ENCODE results near the gene POLR2E.

POLR2E gene

GRCh38 chr19:1111641-1112267 lies 16.6 kb upstream of the POLR2E start:
- DNase-seq (ENCODE audit: low read depth in 2 of 2), result no peak

- DNase-seq (ENCODE audit: low read depth in 2 of 2), result no peak
Measured at GRCh38 chr19:1110809-1111640, 15.8 kb upstream of the POLR2E start.

DNA sequence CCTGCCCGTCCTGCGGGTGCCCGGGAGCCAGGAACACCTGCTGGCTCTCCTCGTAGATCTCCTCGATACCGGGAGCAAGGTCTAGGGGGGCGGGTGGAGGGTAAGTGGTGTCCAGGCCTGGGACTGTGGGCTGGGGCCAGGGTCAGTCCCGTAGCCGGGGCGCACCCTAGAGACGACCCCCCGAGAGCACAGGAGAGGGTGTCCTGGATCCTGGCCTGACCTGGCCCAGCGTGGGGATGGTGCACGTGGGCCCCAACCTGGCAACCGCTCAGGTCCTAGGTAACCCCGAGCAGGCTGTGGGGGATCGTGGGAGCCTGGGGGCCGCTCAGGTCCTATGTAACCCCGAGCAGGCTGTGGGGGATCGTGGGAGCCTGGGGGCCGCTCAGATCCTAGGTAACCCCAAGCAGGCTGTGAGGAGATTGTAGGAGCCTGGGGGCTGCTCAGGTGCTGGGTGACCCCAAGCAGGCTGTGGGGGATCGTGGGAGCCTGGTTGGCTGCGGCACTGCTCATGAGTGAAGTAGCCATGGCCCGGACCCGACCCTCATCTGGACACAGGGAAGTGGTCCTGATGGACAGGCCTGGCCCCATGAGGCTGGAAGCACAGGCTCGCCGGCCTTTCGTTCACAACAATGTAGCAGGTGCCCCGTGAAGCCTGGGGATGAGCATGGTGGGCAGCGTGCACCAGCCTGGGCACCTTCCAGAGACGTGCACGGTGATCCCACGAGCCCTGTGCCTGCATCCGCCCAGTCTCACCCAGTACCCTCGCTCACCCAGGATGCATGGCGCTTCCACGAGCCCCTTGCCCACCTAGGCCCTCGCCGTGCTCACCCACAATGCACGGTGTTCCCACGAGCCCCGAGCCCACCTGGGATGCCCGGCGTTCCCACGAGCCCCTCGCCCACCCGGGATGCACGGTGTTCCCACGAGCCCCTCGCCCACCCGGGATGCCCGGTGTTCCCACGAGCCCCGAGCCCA lies 14.8 kb upstream of the POLR2E start:
- no peak for DNase-seq (ENCODE audit: low read depth in 2 of 2)

DNA sequence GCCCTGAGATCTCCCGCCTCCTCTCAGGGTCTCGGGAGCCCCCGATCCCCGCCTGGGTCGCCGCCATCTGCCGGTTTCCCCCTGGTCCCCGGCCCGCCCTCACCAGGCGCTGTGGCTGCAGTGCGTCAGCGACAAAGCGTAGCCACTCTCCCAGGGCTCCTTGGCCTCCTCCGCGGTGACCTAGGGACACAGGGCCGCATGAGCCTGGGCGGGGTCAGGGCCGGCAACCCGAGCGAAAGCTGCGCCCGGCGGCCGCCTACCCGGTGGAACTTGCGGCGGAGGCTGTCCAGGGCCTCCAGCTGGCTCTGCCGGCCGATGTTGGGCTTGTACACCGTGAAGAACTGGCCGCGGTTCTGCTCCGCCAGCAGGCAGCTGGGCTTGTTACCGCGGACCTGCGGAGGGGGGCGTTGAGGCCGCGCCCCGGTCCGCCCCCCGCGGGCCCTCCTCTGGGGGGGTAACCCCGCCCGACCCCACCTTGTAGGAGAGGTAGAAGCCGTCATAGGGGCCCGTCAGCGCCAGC lies 13.9 kb upstream of the POLR2E start:
- DNase-seq (ENCODE audit: low read depth in 2 of 2), result no peak

DNA sequence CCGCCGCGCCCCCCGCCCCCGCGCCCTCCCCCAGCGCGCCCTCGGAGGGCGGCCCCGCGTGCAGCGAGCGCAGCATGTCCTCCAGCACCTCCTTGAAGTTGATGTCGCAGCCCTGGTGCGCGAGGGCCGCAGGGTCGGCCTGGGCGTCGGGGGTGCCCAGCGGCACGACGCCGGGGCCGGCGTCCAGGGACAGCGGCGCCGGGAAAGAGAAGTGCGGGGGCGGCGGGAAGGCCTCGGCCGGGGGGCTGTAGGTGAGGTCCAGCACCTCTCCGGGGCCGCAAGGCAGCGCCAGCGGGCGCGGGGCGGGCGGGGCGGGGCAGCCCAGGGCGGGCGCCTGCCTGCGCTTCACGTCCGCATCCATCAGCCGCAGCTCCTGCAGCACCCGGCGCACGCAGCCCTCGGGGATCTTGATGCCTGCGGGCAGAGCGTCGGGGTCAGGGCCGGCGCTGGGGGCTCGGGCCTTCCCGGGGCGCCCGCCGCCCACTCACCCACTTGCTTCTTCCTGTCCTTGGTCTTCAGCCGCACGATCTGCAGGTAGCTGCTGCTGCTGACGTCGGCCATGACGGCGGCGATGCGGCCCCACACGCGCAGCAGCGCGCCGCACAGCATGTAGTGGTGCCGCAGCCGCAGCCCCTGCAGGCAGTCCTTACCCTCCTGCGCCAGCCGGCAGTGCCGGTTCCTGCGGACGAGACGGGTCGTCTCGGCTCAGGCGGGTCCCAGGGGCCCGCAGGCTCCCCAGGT lies 13.3 kb upstream of the POLR2E start:
- DNase-seq (ENCODE audit: low read depth in 2 of 2), result no peak

DNA sequence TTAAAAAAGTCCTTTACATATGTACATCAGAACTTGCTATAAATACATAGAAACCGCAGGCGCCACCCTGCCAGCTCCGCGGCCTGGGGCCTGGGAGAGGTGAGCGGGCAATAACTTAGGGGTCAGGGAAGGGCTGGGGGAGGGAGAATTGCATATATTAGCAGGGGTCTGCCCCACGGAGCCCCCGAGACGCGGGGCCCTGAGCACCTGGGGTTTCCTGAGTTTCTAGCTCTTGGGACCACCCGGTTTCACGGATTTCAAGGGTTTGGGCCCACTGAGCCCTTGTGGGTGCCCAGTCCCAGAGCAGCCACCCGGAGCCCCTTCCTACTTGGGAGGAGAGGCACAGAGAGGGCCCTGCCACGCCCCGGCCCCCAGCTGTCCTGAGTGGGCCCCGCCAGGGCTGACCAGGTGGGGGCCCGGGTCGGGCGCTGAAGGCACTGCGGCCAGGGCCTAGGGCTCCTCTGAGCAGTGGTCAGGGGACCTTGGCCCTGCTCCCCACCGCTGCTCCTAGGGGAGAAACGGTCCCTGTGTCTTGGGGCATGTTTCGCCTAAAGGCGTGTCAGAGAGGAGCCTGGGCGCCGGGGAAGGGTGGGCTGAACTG lies 12.6 kb upstream of the POLR2E start:
- no peak for DNase-seq (ENCODE audit: low read depth in 2 of 2)

DNA sequence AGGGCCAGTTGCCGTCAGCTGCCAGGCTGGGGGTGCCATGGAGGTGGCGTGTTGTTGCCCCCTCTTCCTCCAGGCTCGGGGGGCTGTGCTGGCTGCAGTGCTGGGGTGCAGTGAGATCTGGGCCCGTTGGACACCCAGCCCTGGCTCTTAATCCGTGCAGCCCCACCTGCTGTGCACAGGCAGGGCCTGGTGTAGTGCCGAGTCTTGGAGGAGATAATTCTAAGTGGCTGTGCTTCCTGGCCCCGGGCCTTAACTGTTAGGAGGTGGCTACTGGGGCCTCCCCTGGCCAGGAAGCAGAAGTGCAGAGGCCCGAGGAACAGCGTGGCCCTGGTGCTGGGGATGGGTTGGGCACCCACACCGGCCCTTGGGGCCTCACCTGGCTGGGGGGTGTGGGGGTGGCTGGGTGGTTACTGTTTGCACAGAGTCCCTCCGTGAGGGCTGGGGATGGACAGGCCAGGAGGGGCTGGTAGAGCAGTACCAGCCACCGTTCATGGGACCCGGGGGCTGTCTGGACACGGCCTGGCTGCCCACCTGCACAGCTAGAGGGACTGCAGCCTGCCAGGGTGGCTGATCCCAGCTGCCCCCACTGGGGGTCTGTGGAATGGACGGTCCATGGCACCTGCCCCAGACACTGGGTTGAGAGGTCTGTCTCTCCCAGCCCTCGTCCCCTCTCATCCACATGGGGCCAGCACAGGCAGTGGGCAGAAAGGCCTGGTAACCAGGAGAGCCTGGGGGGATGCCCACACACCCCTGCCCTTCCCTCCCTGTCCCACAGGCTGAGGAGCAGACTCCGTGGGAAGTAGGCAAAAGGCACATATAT lies 11.9 kb upstream of the POLR2E start:
- no peak for DNase-seq (ENCODE audit: low read depth in 2 of 2)

GRCh38 chr19:1105873-1106840 lies 11.0 kb upstream of the POLR2E start:
- no peak for DNase-seq (ENCODE audit: low read depth in 2 of 2)

- no peak for DNase-seq (ENCODE audit: low read depth in 2 of 2)
Measured at GRCh38 chr19:1105008-1105872, 10.1 kb upstream of the POLR2E start.

- DNase-seq (ENCODE audit: low read depth in 2 of 2), result peak; percentile 45 to 66
Measured at GRCh38 chr19:1104311-1105007, 9.3 kb upstream of the POLR2E start.

- peak; percentile 98 for DNase-seq (ENCODE audit: low read depth in 2 of 2)
Measured at GRCh38 chr19:1103708-1104310, 8.6 kb upstream of the POLR2E start, which contains the start of gene GPX4. GPX4 (plus strand) TSS chr19:1103994; CDS start chr19:1104044, 50 bp downstream.

DNA sequence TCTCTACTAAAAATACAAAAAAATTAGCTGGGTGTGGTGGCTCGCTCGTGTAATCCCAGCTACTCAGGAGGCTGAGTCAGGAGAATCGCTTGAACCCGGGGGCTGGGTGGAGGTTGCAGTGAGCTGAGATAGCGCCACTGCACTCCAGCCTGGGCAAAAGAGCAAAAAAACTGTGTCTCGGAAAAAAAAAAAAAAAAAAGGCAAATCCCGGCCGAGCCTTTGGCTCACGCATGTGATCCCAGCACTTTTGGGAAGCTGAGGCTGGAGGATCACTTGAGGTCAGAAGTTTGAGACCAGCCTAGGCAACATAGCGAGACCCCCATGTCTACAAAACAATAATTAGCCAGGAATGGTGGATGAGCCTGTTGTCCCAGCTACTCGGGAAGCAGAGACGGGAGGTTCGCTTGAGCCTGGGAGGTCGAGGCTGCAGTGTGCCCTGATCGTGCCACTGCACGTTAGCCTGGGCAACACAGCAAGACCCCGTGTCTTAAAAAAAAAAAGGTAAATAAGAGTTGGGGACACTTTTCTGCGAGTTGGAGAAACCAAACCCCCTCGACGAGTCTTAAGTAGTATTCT lies 8.0 kb upstream of the POLR2E start:
- DNase-seq (ENCODE audit: low read depth in 2 of 2), result no peak

- no peak for DNase-seq (ENCODE audit: low read depth in 2 of 2)
Measured at GRCh38 chr19:1102407-1103131, 7.4 kb upstream of the POLR2E start.

- DNase-seq (ENCODE audit: low read depth in 2 of 2), result no peak
Measured at GRCh38 chr19:1101337-1101698, 6.1 kb upstream of the POLR2E start.

- DNase-seq (ENCODE audit: low read depth in 2 of 2), result no peak
Measured at GRCh38 chr19:1098177-1099051, 3.2 kb upstream of the POLR2E start.
